OCI-LY3 (cell line): ENCODE results near the gene MICB.
A peak's percentile ranks its signal among the peaks of the same experiment; 100 is the strongest.

Source experiments
- H2AFZ ChIP-seq: fragments of 200-600, 300-600 bp; shearing (Covaris generic); 2 replicates; pipeline ENCODE4 v1.6.0; 2014; ENCODE audit warnings: antibody characterized with exemption, low read depth, low read length
- H3K27ac ChIP-seq: fragments of 200-600, 300-600 bp; sonication (generic); 2 replicates; pipeline ENCODE4 v1.5.1; 2014; ENCODE audit warnings: mild to moderate bottlenecking, low read length, moderate library complexity, mixed read lengths
- H3K27me3 ChIP-seq: fragments of 200-600, 300-600 bp; sonication (generic); 2 replicates; pipeline ENCODE4 v1.6.1; 2014; ENCODE audit warnings: low read depth, low read length, mixed read lengths
- H3K36me3 ChIP-seq: fragments of 200-600, 300-600 bp; sonication (generic); replicated peaks from 2 replicates; pipeline ENCODE3; 2014; ENCODE audit warnings: low read depth, low read length, mixed read lengths
- H3K4me1 ChIP-seq: fragments of 300-600, 200-600 bp; sonication (generic); 2 replicates; pipeline ENCODE4 v1.6.1; 2014; ENCODE audit warnings: low read length, mixed read lengths
- H3K4me2 ChIP-seq: fragments of 200-600, 300-600 bp; sonication (generic); 2 replicates; pipeline ENCODE4 v1.6.1; 2014; ENCODE audit warnings: low read length, mixed read lengths
- H3K4me3 ChIP-seq: fragments of 300-600, 200-600 bp; sonication (generic); 2 replicates; pipeline ENCODE4 v1.5.1; 2014; ENCODE audit warnings: antibody characterized with exemption, mild to moderate bottlenecking, low read length, moderate library complexity
- H3K79me2 ChIP-seq: fragments of 300-600, 200-600 bp; shearing (Covaris generic); 2 replicates; pipeline ENCODE4 v1.6.1; 2014; ENCODE audit warnings: mild to moderate bottlenecking, low read length, mixed read lengths
- H3K9ac ChIP-seq: fragments of 300-600, 200-600 bp; shearing (Covaris generic); 2 replicates; pipeline ENCODE4 v1.6.0; 2014; ENCODE audit warnings: mild to moderate bottlenecking, low read length, moderate library complexity
- H3K9me3 ChIP-seq: fragments of 200-600, 300-600 bp; shearing (Covaris generic); 2 replicates; pipeline ENCODE4 v1.6.1; 2014; ENCODE audit warnings: low read length, mixed read lengths; ENCODE audit not compliant: insufficient read depth
- H4K20me1 ChIP-seq: fragments of 200-600, 300-600 bp; sonication (generic); 2 replicates; pipeline ENCODE4 v1.6.1; 2016; ENCODE audit warnings: low read length, mixed read lengths; ENCODE audit not compliant: insufficient read depth
- EZH2phosphoT487 ChIP-seq: fragments of 200-600 bp; shearing (Covaris generic); IDR thresholded peaks from 2 replicates; pipeline ENCODE4 v1.6.1; 2018; ENCODE audit warnings: antibody characterized with exemption, mixed run types, low read depth
- TF ChIP-seq, protein P1 (sequence below): fragments of 200-600, 300-600 bp; sonication (generic); IDR thresholded peaks from 2 replicates; pipeline ENCODE4 v1.5.1; 2014; ENCODE audit warnings: antibody characterized with exemption, low read length, low read depth

Gene MICB

DNA sequence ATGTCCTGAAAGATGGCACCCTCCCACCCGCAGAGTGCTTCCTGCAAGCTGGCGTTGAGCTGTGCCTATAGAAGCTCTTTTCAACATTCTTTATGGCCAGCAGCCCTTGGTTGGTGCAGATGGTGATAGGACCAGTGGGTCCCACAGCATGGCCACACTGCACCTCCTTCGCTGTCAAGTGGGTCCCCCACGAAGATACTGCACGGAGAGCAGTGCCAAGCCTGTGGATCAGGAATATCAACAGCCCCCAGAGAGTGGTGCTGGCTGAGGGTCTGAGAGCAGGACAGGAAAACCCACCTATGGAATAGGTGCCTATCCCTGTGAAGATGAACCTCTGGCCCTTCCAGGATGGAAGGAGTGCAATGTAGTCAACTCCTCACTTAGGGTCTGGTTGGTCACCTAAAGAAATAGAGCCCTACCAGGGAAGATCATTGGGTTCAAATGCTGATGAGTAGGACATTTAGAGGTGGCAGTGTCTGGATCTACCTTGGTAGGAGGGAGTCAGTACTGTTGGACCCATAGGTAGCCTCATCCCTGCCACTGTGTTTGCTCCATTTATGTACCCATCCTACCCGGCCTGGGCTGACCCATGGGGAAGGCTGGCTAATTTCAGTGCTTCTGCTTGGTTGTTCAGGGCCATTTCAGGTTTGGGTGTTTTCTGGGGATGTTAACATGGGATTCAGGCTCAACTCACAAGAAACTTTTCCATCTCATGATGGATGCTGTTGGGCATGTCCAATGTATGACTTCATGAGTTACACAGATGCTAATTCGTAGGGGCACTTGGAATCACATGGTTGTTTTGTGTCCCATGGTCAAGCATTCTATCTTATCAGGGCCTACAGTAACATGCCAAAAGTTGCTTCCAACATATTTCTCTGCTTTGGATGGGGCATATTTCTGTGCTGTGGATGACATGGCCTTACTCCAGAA, 33.4 kb upstream of the MICB start:
- Histone ChIP-seq H3K4me2 (peak overlapping the region; percentile 99), H3K4me3 (peak overlapping the region; percentile 90), H3K36me3 (peaks cover 13% of the 10 kb centered on the region)

GRCh38 chr6:31465185-31465536, 32.8 kb upstream of the MICB start:
- H3K9ac ChIP-seq = no peak overlapping the region
- no peak overlapping the region for H3K4me3 ChIP-seq
- H3K79me2 ChIP-seq = peaks cover 12% of the 10 kb centered on the region
- H3K9me3 ChIP-seq = no peaks in the 10 kb centered on the region
- peaks cover 13% of the 10 kb centered on the region for H3K36me3 ChIP-seq
- peaks cover 19% of the 10 kb centered on the region for H3K4me1 ChIP-seq
- H3K27ac ChIP-seq = no peak overlapping the region
- H3K27me3 ChIP-seq = no peaks in the 10 kb centered on the region
- TF ChIP-seq EZH2phosphoT487 = no peak
- TF ChIP-seq, protein P1, sequence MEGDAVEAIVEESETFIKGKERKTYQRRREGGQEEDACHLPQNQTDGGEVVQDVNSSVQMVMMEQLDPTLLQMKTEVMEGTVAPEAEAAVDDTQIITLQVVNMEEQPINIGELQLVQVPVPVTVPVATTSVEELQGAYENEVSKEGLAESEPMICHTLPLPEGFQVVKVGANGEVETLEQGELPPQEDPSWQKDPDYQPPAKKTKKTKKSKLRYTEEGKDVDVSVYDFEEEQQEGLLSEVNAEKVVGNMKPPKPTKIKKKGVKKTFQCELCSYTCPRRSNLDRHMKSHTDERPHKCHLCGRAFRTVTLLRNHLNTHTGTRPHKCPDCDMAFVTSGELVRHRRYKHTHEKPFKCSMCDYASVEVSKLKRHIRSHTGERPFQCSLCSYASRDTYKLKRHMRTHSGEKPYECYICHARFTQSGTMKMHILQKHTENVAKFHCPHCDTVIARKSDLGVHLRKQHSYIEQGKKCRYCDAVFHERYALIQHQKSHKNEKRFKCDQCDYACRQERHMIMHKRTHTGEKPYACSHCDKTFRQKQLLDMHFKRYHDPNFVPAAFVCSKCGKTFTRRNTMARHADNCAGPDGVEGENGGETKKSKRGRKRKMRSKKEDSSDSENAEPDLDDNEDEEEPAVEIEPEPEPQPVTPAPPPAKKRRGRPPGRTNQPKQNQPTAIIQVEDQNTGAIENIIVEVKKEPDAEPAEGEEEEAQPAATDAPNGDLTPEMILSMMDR = no peak
- H3K4me2 ChIP-seq = no peak overlapping the region
- no peak overlapping the region for H2AFZ ChIP-seq
- H4K20me1 ChIP-seq = no peaks in the 10 kb centered on the region

More for the DNA sequence above, 33.4 kb upstream of the MICB start:
- Histone ChIP-seq H3K9me3 (no peaks in the 10 kb centered on the region), H3K27ac (no peak overlapping the region), H3K79me2 (peaks cover 12% of the 10 kb centered on the region), H2AFZ (no peak overlapping the region), H3K4me1 (peaks cover 19% of the 10 kb centered on the region), H4K20me1 (no peaks in the 10 kb centered on the region), H3K27me3 (no peaks in the 10 kb centered on the region), H3K9ac (no peak overlapping the region)
- no peak for TF ChIP-seq EZH2phosphoT487
- TF ChIP-seq, protein P1 = no peak

DNA sequence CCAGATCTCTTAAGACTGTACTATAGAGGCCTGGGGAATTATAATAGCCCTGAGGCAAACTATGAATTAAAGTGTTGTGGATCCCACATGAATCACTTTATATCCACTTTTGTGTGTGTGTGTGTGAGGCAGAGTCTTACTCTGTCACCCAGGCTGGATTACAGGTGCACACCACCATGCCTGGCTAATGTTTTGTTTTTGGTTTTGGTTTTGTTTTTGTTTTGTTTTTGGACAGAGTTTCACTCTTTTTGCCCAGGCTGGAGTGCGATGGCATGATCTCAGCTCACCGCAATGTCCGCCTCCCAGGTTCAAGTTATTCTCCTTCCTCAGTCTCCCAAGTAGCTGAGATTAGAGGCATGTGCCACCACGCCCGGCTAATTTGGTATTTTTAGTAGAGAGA, 32.2 kb upstream of the MICB start:
- TF ChIP-seq, protein P1 = no peak
- no peak for TF ChIP-seq EZH2phosphoT487
- H3K27ac ChIP-seq = no peak overlapping the region

GRCh38 chr6:31466466-31466865, 31.5 kb upstream of the MICB start:
- H3K9me3 ChIP-seq = no peaks in the 10 kb centered on the region
- H3K27ac ChIP-seq = no peak overlapping the region
- no peak overlapping the region for H3K4me3 ChIP-seq
- peaks cover 19% of the 10 kb centered on the region for H3K4me1 ChIP-seq
- no peaks in the 10 kb centered on the region for H4K20me1 ChIP-seq
- TF ChIP-seq, protein P1 = no peak
- no peak for TF ChIP-seq EZH2phosphoT487
- no peak overlapping the region for H3K9ac ChIP-seq
- no peaks in the 10 kb centered on the region for H3K27me3 ChIP-seq
- no peak overlapping the region for H2AFZ ChIP-seq
- peaks cover 12% of the 10 kb centered on the region for H3K79me2 ChIP-seq
- no peak overlapping the region for H3K4me2 ChIP-seq
- H3K36me3 ChIP-seq = peaks cover 13% of the 10 kb centered on the region

More for the DNA sequence above, 32.2 kb upstream of the MICB start:
- Histone ChIP-seq H3K27me3 (no peaks in the 10 kb centered on the region), H3K9ac (no peak overlapping the region), H3K4me2 (no peak overlapping the region), H3K4me3 (no peak overlapping the region), H3K36me3 (peaks cover 13% of the 10 kb centered on the region), H3K4me1 (peaks cover 19% of the 10 kb centered on the region), H4K20me1 (no peaks in the 10 kb centered on the region), H3K9me3 (no peaks in the 10 kb centered on the region), H3K79me2 (peaks cover 12% of the 10 kb centered on the region), H2AFZ (no peak overlapping the region)
